ENCODE results near the gene PCCB.

DNA sequence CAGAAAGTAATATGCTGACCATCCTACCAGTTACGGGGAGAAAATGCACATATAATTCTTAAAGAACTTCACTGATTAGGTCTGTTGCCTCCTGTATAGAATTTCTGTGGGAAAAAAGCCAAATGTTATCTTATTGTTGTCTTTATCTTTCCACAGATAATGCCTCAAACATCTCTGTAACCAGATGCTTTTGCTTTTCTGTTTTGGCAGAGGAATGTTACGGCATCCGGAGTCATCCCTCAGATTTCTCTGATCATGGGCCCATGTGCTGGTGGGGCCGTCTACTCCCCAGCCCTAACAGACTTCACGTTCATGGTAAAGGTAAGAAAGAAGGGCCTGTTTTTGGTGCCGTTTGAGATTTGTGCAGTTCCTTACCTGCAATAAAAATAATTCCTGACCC, 33.5 kb downstream of the PCCB start:
- TF ChIP-seq, protein P1, sequence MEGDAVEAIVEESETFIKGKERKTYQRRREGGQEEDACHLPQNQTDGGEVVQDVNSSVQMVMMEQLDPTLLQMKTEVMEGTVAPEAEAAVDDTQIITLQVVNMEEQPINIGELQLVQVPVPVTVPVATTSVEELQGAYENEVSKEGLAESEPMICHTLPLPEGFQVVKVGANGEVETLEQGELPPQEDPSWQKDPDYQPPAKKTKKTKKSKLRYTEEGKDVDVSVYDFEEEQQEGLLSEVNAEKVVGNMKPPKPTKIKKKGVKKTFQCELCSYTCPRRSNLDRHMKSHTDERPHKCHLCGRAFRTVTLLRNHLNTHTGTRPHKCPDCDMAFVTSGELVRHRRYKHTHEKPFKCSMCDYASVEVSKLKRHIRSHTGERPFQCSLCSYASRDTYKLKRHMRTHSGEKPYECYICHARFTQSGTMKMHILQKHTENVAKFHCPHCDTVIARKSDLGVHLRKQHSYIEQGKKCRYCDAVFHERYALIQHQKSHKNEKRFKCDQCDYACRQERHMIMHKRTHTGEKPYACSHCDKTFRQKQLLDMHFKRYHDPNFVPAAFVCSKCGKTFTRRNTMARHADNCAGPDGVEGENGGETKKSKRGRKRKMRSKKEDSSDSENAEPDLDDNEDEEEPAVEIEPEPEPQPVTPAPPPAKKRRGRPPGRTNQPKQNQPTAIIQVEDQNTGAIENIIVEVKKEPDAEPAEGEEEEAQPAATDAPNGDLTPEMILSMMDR (IDR thresholded peaks at IDR 0.05) = no peak
- TF ChIP-seq POLR2A (IDR thresholded peaks at IDR 0.05) = no peak

Measured in right lobe of liver (tissue), 4 donors.